COLO668 (cell line): ENCODE measurements around the gene MICAL3.
"Not testable (repeated sequence)": the region's sequence is repeated elsewhere in the genome, so short reads cannot be mapped to it uniquely, and the experiment has no call there.

Source experiments
- DNase-seq: peaks from one replicate; lab custom pipeline; 2025; ENCODE audit not compliant: unreplicated experiment; lab: John Stamatoyannopoulos, UW

MICAL3 gene

DNA sequence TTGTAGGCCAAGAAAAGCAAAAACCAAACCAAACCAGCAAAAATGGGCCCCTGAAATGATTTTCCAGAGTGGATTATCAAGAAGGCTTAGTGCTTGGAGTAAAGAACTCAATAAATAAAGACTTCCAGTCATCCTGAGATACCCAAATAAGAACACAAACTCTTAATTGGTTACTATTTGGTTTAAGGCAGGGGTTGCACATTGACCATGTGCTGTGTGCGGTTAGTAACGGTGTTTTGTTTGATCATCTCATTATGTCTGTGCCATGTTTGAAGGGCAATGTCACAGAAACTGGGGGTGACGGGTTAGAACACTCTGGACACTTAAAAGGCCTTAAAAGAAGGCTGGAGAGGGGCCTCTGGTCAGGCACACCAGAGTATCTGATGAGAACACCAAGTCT is 9.7 kb upstream of the MICAL3 start:
- no peak for DNase-seq

GRCh38 chr22:18033204-18033998 is 9.0 kb upstream of the MICAL3 start:
- DNase-seq = no peak

GRCh38 chr22:18032455-18033101 is 8.2 kb upstream of the MICAL3 start:
- DNase-seq = no peak

DNA sequence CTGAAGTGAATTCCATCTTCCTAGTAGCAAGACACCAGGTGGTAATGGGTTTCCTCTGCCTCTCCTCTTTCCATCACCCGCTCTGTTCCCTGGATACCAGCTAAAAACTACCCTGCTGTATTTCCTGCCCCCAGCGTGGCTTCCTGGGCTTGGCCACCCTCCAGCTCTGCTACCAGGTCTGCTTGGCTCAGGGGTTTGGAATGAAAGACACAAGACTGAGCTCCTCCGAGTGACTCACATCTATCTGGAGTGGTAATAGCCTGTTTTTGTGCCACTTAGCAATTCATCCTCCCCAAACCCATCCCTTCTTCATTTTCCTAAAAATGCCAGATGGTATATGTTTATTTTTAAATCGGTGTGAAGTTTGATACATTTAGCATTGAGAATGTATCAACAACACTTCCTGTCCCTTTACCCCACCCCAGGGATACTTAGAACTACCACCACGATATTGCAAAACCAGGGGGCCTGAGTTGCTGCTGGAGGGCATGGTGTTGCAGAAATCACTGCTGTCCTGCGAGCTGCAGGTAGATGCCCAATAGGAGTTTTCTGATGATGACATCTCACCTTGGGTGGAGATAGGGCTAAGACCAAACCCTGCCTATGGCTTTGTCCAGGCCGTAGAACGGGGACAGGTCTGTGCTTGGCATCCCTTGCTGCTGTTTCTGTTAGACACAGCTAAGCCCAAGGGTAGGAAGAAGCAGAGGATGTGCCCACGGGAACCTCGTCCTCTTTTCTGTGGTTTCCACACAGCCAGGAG is 7.5 kb upstream of the MICAL3 start:
- DNase-seq = no peak

GRCh38 chr22:18029686-18030267 is 5.4 kb upstream of the MICAL3 start:
- no peak for DNase-seq

DNA sequence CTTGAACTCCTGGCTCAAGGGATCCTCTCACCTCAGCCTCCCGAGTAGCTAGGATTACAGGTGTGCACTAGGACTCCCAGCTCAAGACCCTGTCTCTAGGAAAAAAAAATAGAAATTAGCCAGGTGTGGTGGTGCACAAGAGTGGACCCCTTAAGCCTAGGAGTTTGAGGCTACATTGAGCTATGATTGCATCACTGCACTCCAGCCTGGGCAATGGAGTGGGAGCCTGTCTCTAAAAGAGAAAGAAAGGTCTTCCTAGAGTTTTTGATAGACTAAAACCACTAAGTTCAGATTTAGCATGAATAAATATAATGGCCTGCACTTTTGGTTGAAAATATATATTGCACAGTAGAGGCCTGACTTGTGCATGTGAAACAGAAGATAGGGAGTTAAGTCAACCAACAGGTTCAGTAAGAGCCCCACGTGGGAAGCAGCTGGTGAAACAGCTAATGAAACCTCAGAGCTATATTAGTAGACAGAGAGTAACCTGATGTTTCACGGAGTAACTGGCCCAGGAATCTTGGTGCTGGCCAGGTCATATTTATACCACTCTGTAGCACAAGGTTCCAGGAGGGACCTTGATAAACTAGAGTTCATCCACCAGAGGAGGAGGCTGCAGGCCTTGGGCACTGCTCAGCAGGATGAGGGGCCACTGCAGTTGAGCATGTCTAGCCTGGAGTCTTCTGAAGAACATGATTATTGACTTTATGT is 4.6 kb upstream of the MICAL3 start:
- peak; percentile 6 for DNase-seq

DNA sequence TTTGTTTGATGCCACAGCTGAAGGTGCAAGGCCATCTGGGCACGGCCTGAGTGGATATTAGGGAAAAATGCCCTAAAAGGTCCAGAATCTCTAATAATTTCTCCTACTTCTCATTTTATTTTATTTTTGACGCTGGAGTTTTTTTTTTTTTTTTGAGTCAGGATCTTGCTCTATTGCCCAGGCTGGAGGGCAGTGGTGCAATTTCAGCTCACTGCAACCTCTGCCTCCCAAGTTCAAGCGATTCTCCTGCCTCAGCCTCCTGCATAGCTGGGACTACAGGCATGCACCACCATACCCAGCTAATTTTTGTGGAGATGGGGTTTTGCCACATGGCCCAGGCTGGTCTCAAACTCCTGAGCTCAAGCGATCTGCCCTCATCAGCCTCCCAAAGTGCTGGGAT is 1.5 kb upstream of the MICAL3 start:
- not testable (repeated sequence) for DNase-seq

DNA sequence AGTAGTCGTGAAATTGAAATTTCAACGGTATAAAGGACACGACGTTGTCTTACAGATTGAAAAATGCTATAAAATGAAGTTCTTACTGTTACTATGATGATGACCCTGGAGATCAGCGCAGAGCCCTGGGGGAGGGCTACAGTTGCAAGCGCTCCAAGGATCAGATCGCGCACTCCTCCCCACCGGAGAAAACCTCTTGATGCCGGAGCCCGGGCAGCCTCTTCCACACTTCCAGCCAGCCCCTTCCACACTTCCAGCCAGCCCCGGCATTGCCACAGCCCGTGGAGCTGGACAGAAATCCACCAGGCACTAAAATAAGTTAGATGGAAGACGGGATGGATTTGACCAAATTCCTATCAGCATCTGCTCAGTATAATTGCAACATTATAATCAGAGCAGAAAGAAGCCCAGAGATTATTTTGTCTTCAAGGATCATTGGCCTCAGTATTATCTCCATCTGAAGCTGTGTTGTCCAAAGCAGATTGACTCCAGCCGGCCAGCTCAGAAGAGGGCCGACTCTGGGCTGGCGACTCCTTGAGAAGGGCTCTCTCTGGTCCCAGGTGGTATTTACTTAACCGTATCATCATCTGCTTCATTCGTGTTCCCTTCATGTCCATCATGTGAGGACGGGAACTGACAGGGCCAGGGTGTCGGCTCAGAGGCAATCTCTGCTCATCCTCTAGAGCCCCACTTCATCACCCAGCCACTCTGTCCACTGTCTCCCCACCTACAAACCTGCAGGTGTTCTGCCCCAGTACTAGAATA is 777 bp upstream of the MICAL3 start:
- DNase-seq = no peak

DNA sequence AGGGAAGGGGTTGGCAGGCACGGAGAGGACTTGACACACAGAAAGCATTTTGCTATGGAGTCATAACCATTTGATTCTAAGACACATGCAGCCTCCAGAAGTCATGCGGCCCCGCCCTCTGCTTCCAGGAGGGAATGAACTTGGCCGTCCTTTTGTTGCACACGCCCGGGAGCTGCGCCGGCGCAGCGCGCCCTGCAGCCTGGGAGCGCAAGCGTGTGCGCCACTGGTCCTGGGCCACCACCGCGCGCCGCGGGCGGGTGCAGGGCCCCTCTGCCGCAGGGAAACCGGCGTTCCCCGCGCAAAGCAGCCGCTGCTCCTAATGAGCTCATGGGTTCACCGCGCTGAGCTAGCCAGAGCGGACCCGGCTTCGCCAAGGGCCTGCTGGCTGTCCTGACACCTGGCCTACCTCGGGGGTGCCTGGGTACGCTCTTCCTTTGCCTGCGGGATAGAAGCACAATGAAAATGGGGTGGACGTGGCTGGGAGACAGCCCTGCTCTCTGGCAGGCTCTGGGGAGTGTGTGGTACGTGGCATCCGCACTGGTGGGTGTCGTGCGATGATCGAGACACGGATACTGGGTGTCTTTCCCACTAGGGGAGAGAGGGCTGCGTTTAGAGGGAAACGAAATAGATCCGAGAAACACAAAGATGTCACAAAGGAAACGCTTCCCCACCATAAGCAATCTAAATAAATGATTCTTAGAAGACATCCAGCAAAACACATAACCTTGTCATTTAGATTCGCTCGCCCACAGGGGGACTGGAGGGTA is 669 bp downstream of the MICAL3 start:
- peak; percentile 85 for DNase-seq

DNA sequence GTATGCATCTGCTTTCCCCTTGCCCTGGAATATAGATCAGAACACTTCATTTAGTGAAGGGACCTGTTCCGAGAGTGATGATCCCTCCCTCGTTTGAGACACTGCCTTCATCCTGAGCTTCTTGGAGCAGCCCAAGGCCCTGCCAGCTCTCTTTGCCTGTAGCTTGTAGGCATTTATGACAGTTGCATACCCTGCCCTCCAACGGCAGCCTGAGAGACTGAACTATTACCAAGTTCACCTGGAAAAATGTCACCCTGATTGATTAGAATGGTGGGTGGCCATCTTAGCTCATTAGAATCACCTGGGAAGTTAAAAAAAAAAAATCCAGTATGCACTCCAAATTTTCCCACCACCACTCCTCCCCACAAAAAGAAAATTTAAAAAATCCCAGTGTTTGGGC is 1.5 kb downstream of the MICAL3 start:
- no peak for DNase-seq

DNA sequence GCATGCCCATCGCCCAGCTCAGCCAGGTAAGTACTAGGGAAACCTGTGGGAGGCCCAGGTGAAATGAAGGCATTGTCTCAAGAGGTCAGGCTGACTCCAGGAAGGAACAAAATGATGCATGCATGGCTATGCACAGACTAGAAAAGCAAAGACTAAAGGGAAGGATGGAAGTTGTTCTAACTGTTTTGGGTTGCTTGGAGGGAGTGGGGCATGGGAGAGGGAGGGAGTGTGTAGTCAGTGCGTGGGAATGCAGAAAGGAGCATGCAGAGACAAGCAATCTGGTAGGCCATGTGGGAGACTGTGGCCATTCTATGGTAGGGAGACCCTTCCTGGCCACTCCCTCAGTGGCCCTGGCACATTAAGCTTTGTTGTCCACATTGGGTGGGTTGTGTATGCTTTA is 2.9 kb downstream of the MICAL3 start:
- no peak for DNase-seq

DNA sequence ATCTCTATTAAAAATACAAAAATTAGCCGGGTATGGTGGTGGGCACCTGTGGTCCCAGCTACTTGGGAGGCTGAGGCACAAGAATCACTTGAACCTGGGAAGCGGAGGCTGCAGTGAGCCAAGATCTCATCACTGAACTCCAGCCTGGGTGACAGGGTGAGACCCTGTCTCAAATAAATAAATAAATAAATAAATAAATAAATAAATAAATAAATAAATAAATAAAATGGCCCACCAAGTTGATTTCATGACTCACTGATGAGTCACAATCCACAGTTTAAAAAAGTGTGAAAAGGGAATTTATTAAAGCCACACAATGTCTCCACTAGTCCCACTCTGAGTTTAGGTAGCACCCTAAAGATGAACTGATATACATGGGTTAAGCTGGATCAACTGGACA is 3.6 kb downstream of the MICAL3 start:
- not testable (repeated sequence) for DNase-seq

GRCh38 chr22:18013947-18014346 is 10.4 kb downstream of the MICAL3 start:
- no peak for DNase-seq

GRCh38 chr22:18013436-18013835 is 10.9 kb downstream of the MICAL3 start:
- DNase-seq = no peak

- no peak for DNase-seq
Observed at GRCh38 chr22:18012531-18012930, 11.8 kb downstream of the MICAL3 start.

DNA sequence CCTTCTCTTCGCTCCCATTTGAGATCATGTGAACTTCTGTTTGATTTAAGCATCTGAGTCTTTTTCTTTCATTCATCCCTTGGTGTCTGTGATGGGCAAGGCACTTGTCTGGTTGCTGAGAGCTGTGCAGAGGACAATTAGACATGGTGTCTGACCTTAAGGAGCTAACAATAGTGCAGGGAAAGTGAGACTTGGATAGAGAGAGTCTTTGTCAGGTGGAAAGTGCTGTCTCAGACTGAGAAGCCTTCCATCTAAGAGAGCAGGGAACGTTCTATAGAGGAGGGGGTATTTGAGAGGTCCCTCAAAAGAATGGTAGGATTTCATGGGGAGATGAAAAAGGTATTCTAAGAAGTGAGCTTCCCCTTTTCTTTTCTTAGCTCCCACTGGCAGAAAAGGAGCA is 14.1 kb downstream of the MICAL3 start:
- DNase-seq = no peak

- no peak for DNase-seq
Observed at GRCh38 chr22:18008136-18008535, 16.2 kb downstream of the MICAL3 start.

GRCh38 chr22:18005201-18005926 is 19.0 kb downstream of the MICAL3 start:
- DNase-seq = no peak

GRCh38 chr22:18001894-18002315 is 22.5 kb downstream of the MICAL3 start:
- DNase-seq = not testable (repeated sequence)
